Stimulated activated CD4-positive, alpha-beta T cell treated with anti-CD3 and anti-CD28 coated beads, Interleukin-12 subunit alpha, Interleukin-12 subunit beta, amount 100 ng/mL, for 48 hours (primary cell): ENCODE measurements around the gene SDCBP2.
"Not testable (repeated sequence)": the region's sequence is repeated elsewhere in the genome, so short reads cannot be mapped to it uniquely, and the experiment has no call there.

Experiments used
- DNase-seq, 3 donors: peaks; one replicate each; pipeline ENCODE4 v3.0.0-alpha.2; 2020; ENCODE audit warnings: low read depth in 2 of 3, low spot score in 1 of 3

Gene SDCBP2

DNA sequence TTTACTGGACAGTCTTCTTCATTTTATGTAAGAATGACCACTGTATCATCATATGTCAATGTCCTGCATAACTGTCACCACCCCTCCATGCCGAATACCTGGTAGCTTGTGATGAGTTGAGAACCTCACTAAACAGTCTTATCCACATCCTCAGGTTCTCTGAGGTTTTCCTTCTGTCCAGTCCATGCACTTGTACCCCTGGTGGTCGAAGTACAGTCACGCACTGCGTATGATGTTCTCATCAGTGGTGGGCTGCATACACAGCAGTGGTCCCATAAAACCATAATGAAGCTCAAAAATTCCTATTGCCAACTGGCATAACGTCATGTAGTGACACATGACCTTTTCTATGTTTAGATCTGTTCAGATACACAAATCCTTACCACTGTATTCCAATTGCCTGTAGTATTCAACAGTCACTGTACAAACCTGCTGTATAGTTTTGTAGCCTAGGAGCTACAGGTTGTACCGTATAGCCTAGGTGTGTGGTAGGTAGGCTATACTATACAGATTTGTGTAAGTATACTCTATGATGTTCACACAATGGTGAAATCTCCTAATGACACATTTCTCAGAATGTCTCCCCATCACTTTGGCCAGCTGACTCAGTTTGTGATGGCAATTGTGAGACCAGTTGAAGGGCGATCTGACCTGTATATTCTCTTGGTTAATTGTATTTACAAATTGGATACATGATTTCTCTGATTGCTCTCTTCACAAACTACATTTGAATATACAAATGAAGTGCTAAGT is 31.3 kb upstream of the SDCBP2 start:
- DNase-seq = no peak

DNA sequence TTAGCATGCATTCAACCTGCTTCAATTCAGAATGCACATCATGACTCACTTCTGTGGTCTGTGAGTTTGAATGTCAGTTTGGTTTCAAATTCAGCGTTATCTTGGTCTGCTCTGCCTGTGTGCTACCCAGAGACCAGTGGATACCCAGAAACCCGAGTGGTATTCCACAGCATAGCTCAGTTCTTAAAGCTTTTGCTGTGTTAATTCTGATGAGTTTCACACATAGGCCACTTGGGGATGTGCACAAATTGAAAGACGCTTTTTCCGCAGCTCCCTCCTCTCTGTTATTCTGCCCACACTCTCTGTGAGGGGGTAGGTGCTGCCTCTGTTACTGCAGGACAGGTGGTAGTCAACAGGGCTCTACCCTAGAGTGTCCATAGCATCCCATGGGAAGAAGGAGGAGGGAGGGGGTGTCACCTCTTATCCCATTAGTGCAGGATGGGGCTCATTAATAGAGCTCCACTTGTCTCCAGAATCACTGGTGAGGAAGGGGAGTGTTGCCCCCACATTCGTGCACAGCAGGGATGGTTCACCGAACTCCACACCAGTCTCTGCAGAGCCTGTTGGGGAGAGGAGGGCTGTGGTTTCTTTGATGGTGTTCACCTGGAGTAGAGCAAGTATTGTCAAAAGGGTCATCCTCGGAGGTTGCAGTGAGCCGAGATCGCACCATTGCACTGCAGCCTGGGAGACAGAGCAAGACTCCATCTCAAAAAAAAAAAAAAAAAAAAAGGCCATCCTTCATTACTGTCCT is 29.2 kb upstream of the SDCBP2 start:
- DNase-seq = peak in 2 of 3 donors; percentile 18 to 40

DNA sequence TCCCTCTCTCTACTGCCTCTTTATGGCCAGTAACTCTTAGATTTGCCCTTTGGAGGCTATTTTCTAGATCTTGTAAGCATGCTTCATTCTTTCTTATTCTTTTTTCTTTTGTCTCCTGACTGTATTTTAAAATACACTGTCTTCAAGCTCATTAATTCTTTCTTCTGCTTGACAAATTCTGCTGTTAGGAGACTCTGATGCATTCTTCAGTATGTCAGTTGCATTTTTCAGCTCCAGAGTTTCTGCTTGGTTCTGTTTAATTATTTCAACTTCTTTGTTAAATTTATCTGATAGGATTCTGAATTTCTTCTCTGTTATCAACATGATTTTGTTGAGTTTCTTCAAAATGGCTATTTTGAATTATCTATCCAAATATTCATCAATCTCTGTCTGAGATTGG is 25.0 kb upstream of the SDCBP2 start:
- DNase-seq = no peak

DNA sequence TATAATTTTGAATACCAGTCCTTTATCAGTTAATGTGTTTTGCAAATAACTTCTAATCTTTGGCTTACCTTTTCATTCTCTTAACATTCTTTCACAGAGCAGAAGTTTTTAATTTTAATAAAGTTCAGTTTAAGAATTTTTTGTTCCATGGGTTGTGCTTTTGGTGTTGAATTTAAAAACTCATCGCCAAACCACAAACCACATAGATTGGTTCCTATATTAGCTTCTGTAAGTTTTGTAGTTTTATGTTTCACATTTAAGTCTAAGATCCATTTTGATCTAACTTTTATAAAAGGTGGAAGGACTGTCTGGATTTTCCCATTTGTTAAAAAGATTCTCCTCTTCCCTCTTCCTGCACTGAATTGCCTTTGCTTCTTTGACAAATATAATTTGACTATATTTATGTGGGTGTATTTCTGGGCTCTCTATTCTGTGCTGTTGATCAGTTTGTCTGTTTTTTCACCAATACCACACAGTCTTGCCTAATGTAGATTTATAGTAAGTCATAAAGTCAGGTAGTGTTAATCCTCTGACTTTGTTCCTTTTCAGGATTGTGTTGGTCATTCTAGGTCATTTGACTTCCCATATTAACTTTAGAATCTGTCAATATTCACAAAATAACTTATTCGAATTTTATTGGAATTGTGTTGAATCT is 17.5 kb upstream of the SDCBP2 start:
- no peak for DNase-seq

DNA sequence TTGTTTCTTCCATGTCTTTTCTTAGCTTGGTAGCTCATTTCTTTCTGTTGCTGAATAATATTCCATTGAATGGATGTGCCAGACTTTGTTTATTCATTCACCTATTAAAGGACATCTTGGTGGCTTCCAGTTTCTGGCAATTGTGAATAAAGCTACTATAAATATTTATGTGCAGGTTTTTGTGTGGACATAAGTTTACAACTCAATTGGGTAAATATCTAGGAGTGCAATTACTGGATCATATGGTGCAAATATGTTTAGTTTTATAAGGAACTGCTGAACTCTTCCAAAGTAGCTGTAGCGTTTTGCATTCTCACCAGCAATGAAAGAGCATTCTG is 16.8 kb upstream of the SDCBP2 start:
- no peak for DNase-seq

DNA sequence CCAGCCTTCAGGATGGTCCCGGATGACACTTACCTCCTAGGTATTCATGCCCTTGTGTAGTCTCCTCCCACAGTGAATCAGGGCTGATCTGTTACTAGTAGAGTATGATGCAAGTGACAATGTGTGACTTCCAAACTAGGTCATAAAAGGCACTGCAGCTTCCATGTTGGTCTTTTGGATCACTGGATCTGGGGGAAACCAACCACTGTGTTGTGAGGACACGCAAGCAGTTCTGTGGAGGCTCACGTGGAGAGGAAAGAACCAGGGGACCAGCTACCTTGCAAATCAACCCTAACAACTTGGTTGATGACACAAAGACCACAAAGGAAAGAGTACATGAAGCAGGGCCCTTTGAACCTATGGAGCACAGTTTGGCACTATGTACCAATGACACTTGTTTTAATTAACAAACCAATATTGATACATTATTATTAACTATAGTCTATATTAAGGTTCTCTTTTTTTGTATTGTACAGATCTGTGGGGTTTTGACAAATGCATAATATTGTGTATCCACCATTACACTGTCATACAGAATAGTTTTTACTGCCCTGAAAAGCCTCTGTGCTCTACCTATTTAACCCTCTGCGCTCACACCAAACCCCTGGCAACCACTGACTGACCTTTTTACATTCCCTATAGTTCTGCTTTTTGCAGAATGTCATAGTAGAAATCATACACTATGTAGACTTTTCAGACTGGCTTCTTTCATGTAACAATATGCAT is 16.3 kb upstream of the SDCBP2 start:
- DNase-seq = no peak

DNA sequence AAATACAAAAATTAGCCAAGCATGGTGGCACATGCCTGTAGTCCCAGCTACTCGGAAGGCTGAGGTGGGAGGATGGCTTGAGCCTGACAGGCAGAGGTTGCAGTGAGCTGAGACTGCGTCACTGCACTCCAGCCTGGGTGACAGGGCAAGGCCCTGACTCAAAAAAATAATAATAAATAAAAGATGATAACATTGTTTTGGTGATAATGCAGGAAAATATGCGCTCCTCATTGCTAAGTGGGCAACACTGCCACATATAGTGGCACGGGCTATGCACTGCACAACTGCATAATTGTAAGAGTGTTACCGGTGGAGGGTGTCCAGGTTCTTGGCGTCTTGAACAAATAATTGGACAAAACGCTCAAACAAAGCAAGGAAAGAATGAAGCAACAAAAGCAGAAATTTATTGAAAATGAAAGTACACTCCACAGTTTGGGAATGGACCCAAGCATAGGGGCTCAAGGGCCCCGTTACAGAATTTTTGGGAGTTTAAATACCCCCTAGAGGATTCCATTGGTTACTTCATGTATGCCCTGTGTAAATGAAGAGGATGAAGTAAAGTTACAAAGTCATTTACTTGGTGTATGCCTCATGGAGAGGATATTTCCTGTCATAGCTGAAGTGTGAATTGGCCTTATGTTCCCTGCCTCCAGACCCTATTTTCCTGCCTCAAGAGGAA is 14.6 kb upstream of the SDCBP2 start:
- not testable (repeated sequence) for DNase-seq

DNA sequence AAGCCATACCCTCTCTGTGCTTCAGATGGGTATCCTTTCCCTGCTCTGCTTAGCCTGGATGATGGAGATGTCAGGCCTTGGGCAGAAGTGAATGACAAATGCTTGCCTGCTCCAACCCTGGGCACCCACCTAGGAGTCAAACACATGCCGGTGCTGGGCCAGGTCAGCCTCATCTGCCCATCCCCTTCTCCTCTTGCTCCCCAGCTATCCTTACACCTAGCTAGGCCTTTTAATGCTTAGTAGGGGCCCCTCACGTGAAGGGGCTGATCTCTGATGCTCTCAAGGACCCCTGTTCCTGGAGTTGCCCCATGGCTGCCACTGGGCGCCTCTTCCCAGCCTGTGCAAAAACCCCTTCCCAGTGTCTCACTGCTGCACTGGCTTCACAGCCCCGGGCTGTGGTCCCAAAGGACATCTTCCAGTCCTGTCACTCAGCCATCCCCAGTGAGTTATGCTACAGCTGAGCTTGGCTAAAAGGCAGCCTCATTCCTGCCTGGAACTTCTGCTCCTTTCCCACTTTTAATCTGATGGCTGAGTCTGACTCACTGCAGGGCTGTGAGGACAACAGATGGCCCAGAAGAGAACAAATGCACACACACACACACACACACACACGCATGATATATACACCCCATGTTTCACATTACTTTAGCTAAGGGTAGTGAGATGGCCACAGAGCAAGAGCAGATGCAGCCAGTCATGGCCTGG is 12.8 kb upstream of the SDCBP2 start:
- no peak for DNase-seq

DNA sequence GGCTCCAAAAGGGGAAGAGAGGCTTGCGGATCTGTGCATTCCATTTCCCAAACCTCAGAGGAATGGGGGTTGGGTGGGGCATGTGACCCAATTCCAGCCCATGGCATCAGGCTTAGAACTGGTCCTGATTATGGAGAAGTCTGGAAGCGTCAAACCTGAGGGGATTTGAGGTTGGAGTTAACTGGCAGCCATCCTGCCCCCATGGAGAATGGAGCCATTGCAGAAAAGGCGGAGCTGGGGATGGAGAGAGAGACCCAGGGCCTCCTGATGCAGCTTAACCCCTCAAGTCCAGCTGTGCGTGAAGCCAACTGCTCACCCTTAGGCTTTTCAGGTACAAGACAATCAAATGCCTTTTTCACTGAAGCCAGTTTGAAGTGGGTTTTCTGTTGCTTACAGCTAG is 9.9 kb upstream of the SDCBP2 start:
- DNase-seq = no peak

DNA sequence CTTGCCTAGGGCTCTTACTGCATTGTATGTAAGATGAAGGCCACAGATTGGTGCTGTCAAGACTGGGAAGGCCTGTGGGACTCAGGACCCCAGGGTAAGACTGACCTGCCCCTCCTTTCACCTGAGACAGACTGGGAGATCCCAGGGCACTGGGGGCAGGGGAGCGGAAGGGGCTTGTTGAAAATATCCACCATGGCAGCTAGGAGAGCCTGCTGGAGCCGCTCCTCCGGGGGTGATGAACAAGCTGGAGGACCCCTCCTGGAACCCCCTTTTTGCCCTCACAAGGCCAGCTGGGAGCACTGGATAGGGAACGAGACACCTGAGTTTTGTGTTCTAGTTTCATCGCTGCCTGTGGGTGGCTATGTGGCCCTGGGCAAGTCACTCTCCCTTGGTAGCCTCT is 9.2 kb upstream of the SDCBP2 start:
- no peak for DNase-seq

DNA sequence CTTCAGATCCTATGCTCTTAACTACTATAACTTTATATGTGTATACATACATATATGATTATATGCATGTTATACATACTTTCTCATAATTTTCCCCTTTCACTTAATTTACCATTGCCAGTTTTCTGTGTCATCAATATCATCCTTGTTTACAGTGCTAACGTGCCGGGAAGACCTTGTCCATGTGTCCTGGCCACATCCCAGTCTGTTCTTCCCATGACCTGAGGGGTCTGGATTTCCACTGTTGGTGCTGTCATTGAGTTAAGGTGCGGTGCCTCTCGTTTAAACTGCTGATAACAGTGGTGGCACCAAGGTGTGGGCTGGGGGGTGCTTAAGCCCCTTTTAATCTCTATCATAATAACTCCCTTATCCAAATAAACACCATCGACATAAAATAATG is 8.5 kb upstream of the SDCBP2 start:
- no peak for DNase-seq

DNA sequence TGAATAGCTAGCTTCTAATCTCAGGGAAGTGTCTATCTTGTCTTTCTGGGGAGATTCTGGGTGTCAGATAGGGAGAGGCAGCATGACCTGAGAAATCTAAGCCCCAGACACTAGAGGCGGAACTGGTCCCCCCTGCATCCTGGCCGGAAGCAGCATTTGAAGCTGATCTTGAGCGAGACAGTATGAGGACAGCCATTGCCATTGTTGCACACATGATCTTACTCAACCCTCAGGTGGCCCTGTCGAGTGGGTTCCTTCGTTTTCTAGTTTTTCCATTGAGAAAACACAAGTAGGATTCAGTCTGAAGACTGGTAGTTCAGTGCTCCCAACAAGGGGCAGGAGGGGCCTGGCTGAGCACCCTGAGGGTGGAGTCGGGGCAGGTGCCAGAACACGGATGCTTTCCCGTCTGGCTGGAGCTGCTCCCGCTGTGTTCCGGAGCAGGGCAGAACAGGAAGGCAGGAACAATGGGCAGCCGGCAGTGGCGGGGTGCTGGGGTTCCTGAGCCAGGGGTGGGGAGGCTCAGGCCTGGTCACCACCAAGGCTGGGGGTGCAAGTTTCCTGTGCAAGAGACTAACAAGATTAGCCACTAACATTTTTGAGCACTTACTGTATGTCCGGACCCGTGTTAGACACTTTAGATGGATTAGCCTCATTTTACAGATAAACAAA is 7.9 kb upstream of the SDCBP2 start:
- DNase-seq = no peak

DNA sequence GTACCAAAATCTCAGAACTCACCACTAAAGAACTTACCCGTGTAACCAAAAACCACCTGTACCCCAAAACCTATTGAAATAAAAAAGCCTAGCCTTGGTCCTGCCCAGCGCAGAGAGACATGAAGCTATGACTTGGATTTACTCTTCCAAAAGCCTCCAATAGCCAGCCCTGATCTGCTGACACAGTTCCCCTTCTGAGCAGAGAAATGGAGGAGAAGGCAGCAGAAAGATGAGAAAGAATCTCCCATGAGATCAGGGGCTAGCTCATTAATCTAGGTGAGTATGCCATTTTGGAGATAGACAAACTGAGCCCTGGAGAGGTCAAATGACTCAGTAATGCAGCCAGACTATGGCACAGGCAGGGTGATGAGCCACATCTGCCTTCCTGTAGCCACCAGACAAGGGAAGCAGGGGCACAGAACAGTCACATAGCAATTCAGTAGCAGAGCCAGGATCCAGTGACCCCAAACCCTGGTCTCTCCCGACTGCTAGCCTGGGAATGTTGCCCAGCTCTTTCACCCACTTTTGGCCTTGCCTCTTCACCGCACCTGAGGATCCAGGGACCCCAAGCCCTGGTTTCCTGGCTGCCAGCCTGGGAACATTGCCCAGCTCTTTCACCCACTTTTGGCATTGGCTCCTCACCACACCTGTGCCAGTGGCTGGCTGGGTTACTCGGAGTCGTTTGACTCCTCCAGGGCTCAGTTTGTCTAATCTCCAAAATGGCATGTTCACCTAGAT is 7.2 kb upstream of the SDCBP2 start:
- DNase-seq = no peak

DNA sequence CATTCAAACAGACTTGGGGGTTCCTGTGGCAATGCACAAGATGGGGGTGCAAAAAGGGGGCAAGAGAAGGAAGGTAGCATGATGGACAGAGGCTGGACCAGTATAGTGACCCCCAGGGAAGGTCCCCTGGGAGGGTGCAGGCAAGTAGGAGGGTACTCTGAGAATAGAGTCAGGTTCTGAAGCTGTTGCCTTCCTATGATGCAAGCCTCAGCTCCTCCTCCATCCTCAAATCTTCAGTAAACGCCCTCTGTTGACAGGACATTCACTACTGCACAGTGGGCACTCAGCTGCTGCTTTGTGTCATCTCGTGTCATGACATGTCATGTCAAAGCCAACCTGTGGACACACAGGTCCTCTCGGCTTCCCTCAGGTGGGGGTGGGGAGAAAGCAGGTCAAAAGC is 5.8 kb upstream of the SDCBP2 start:
- DNase-seq = no peak

DNA sequence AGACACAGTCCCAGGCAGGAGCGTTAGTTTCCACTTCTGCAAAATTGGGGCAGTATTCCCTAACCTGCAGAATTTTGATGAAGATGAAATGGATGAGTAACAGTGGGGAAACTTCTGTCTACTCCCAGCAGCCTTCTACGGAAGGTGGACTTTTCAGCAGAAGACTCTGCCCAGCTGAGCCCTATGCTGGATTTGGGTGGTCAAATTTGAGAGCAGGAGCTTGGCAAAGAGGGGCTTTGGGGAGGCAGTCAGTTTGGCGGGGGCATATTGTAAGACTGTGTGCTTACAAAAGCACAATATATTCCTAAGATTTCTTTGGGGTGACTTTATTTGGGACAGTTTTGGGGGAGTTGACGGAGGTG is 5.4 kb upstream of the SDCBP2 start:
- DNase-seq = no peak

DNA sequence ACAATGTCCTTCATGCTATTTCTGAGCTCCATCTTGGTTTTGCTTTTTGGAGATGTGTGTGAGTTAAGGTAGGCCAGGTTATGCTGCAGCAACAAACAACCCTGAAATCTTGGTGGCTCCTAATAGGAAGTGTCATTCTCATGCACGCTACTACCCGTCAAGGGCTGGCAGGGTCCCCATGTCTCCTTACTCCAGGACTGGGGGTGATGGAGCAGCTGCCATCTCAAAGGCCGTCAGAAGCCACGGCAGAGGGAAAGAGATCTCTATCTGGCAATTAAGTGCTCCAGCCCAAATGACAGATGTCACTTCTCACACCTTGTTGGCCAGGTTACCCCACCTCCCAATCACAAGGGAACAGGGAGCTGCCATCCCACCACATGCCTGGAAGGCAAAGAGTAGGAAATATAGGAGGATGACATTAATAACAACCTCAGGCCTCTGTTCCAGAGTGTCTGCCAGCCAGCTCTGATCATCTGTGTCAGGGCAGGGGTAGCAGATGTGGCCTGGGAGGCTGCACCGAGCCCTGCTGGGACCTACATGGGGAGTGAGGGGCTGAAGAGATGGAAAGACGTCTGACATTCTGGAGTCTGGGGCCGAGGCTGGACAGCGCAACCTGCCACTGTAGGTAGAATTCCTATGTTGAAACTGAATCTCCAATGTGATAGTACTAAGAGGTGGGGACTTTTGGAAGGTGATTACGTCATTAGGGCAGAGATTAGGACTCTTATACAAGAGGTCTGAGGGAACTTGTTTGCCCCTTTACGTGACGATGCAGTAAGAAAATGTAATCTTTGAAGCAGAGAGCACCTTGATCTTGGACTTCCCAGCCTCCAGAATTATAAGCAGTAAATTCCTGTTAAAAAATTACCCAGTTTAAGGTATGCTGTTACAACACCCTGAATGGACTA is 4.8 kb upstream of the SDCBP2 start:
- no peak for DNase-seq

DNA sequence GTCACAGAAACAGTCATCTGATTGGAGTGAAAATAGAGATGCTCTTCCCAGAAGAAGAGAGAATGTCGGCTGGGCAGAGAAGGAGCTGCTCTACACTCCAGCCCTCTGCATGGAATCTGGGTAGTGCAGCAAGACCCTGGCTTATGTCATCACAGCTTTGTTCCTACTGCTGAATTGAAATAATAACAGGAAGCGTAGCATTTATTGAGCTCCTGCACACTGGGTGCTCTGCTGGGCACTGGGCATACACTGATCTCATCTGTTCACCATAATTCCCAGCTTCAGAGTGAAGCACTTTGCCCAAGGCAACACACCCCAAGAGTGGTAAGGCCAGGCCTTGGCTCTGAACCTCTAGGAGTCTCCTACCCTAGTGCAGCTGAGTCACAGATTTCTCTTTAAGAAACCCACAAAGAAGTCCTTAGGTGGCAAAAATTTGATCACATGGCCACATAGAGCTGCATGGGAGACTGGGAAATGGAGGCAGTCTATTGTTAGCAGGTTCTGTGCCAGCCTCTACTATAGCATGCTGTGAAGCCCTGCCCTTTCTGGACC is 3.9 kb upstream of the SDCBP2 start:
- DNase-seq = no peak

DNA sequence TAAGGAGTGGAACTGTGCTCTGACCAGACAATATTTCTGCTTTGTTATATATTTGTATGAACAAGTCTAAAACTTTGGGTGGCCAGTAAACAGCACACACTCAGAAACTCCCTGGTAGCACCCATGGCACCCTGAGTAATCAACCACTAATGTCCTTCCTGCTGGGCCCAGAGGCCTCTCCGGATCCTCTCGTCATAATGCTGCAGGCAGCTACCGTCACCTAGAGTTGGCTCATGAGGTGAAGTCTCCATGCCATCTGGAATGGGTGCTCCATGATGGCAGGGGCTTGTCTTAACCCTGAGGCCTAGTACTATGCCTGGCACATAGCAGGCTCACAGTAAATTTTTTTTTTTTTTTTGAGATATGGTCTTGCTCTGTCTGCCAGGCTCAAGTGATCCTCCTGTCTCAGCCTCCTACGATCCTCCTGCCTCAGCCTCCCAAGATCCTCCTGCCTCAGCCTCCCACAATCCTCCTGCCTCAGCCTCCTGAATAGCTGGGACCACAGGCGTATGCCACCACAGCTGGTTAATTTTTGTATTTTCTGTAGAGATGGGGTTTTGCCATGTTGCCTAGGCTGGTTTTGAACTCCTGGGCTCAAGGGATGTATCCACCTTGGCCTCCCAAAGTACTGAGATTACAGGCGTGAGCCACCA is 3.0 kb upstream of the SDCBP2 start:
- no peak for DNase-seq
